HepG2 (cell line): ENCODE results near the gene SSU72. TPM values are rescaled to one million over a fixed set of nuclear protein-coding genes. Genes with fewer than 3 reads are reported as not detected.

Source experiments
- ATAC-seq: fragments of 200-7000 bp; cut with Tn5 transposase; 3 replicates; pipeline ENCODE4 v1.9.1; 2020; ENCODE audit warnings: mild to moderate bottlenecking, moderate library complexity
- BruUV-seq: library from RNA; stranded (reverse); fragments of 400-500 nt; replicated peaks from 2 replicates; lab custom pipeline; 2021; lab: Mats Ljungman, UMichigan
- CTCF ChIA-PET: fragments of 300-600 bp; formaldehyde crosslinking; extraction: SDS; loops from one replicate; lab custom pipeline; 2021; ENCODE audit warnings: low total read pairs, inconsistent platforms, low intra/inter-chr PET ratio; lab: Yijun Ruan, JAX
- POLR2A ChIA-PET: fragments of 350-600 bp; sonication (Branson Sonifier 250); formaldehyde crosslinking; loops from one replicate; lab custom pipeline; 2020; ENCODE audit warnings: antibody characterized with exemption, inconsistent platforms; lab: Yijun Ruan, JAX
- DNase-seq: peaks from one replicate; pipeline ENCODE4 v3.0.0-alpha.2; 2015; ENCODE audit warnings: low spot score
- FAIRE-seq: peaks from 3 replicates; lab custom pipeline; 2011; peaks lifted over from hg19 to GRCh38; lab: Jason Lieb, UNC
- H2AFZ ChIP-seq: one replicate; pipeline ENCODE4 v1.6.1; 2011; ENCODE audit warnings: low read length, inconsistent platforms
- H3K27ac ChIP-seq: fragments of 300-600 bp; 3 replicates; pipeline ENCODE4 v1.8.0; 2011; ENCODE audit warnings: mixed run types, mild to moderate bottlenecking, mixed read lengths, low read length, inconsistent platforms; ENCODE audit not compliant: insufficient read depth; ENCODE audit errors: extremely low read length
- H3K27me3 ChIP-seq, 2 experiments: fragments of 200-600 bp in 1 of 2; 2 replicates in 1 of 2; 3 replicates in 1 of 2; pipeline versions ENCODE4 v1.6.0 to v1.8.0; 2011; ENCODE audit warnings: low read length in 2 of 2, mild to moderate bottlenecking in 2 of 2, moderate library complexity in 2 of 2, inconsistent platforms in 1 of 2; ENCODE audit not compliant: insufficient read depth in 2 of 2, control insufficient read depth in 1 of 2
- H3K36me3 ChIP-seq, 2 experiments: fragments of 200-600 bp in 1 of 2; replicated peaks in 1 of 2; 2 replicates in 1 of 2; 3 replicates in 1 of 2; pipeline versions ENCODE4 v1.5.1 to v1.8.0; 2011; ENCODE audit warnings: low read length in 2 of 2, inconsistent platforms in 1 of 2; ENCODE audit not compliant: insufficient read depth in 2 of 2, control insufficient read depth in 1 of 2
- H3K4me1 ChIP-seq: 2 replicates; pipeline ENCODE4 v1.5.1; 2012; ENCODE audit warnings: low read length, inconsistent platforms; ENCODE audit not compliant: insufficient read depth
- H3K4me2 ChIP-seq: 2 replicates; pipeline ENCODE4 v1.6.0; 2011; ENCODE audit warnings: low read depth, low read length, inconsistent platforms
- H3K4me3 ChIP-seq, 3 experiments: fragments of 200-600 bp in 1 of 3; sonication (generic), shearing (Covaris generic) in 1 of 3; replicated peaks in 1 of 3; 2 replicates each; pipeline ENCODE4 v1.5.1; 2011 to 2016; ENCODE audit warnings: low read length in 3 of 3, inconsistent platforms in 2 of 3, low read depth in 2 of 3, mild to moderate bottlenecking in 2 of 3, control low read depth in 1 of 3, mixed read lengths in 1 of 3; ENCODE audit not compliant: insufficient read depth in 1 of 3
- H3K79me2 ChIP-seq: one replicate; pipeline ENCODE4 v1.6.1; 2011; ENCODE audit warnings: low read length, inconsistent platforms; ENCODE audit not compliant: insufficient read depth
- H3K9ac ChIP-seq: 2 replicates; pipeline ENCODE4 v1.6.0; 2011; ENCODE audit warnings: mild to moderate bottlenecking, low read depth, low read length, inconsistent platforms; ENCODE audit not compliant: insufficient read depth
- H3K9me3 ChIP-seq: 2 replicates; pipeline ENCODE4 v1.5.1; 2012; ENCODE audit warnings: mild to moderate bottlenecking, low read length
- H4K20me1 ChIP-seq: 2 replicates; pipeline ENCODE4 v1.6.0; 2011; ENCODE audit warnings: inconsistent platforms, mild to moderate bottlenecking, low read length, moderate library complexity; ENCODE audit not compliant: insufficient read depth
- CREB1 ChIP-seq, 2 experiments: fragments of 450-650 bp in 1 of 2; IDR thresholded peaks; 2 replicates each; pipeline ENCODE4 v1.6.1; 2016 to 2017; ENCODE audit warnings: control low read depth in 1 of 2, mild to moderate bottlenecking in 1 of 2, missing compliant biosample characterization in 1 of 2, missing genetic modification characterization in 1 of 2
- CSRNP2 ChIP-seq: sonication (generic); formaldehyde crosslinking; conservative IDR thresholded peaks from 2 replicates; pipeline ENCODE4 v1.8.0; 2022; ENCODE audit warnings: low read depth, missing genetic modification reagents
- DPF2 ChIP-seq: sonication (generic); formaldehyde crosslinking; IDR thresholded peaks from 2 replicates; pipeline ENCODE4 v1.4.0; 2020; ENCODE audit warnings: mild to moderate bottlenecking, low read depth, missing genetic modification reagents, borderline replicate concordance
- GPBP1L1 ChIP-seq: sonication (generic); formaldehyde crosslinking; IDR thresholded peaks from 2 replicates; pipeline ENCODE4 v1.5.0; 2020; ENCODE audit warnings: mild to moderate bottlenecking, missing genetic modification reagents
- HIVEP1 ChIP-seq: sonication (generic); formaldehyde crosslinking; IDR thresholded peaks from 2 replicates; pipeline ENCODE4 v1.4.0; 2020; ENCODE audit warnings: mild to moderate bottlenecking, missing genetic modification reagents
- KLF9 ChIP-seq: IDR thresholded peaks from 2 replicates; pipeline ENCODE4 v1.6.1; 2016; ENCODE audit warnings: low read depth
- MXI1 ChIP-seq: IDR thresholded peaks from 3 replicates; pipeline ENCODE4 v1.6.1; 2012; ENCODE audit warnings: low read depth, low read length, inconsistent platforms, borderline replicate concordance
- SOX5 ChIP-seq: IDR thresholded peaks from 2 replicates; pipeline ENCODE4 v1.6.1; 2016; ENCODE audit warnings: borderline replicate concordance
- ZNF274 ChIP-seq: sonication (generic); formaldehyde crosslinking; IDR thresholded peaks from 2 replicates; pipeline ENCODE4 v1.5.1; 2020; ENCODE audit warnings: mild to moderate bottlenecking, missing genetic modification reagents
- ZNF326 ChIP-seq: sonication (generic); formaldehyde crosslinking; IDR thresholded peaks from 2 replicates; pipeline ENCODE4 v1.4.0; 2020; ENCODE audit warnings: missing genetic modification reagents, borderline replicate concordance
- ZSCAN25 ChIP-seq: sonication (generic); formaldehyde crosslinking; IDR thresholded peaks from 2 replicates; pipeline ENCODE4 v1.8.0; 2022; ENCODE audit warnings: mild to moderate bottlenecking, missing genetic modification reagents
- WGBS: methylation state at CpG from one replicate; pipeline ENCODE4 v1.1.6; 2017; ENCODE audit warnings: low lambda C conversion rate; 5-methylcytosine and 5-hydroxymethylcytosine counted together
- in situ Hi-C: cut with HindIII; loops from 2 replicates; pipeline ENCODE4 v1.10.0; 2017; ENCODE audit warnings: low pct_unique_long_range_greater_than_20kb; ENCODE audit not compliant: extremely low pct_ligation_motif_present
- intact Hi-C: fragments of 100-400 bp; cut with micrococcal nuclease; formaldehyde crosslinking; loops from one replicate; pipeline ENCODE4 v1.10.0; 2022; ENCODE audit not compliant: unreplicated experiment
- polyA plus RNA-seq, 8 experiments: library from polyadenylated mRNA; depleted of rRNA in 3 of 8; stranded (reverse) in 7 of 8; unstranded in 1 of 8; fragments of >200 nt; fragmentation: Illumina TruSeq in 4 of 8; extraction: Trizol in 4 of 8; gene quantifications; 2 replicates each; pipeline versions ENCODE4 v1.2.1 to v1.2.3, GENCODE V29; 2011 to 2016; ENCODE audit warnings: low read depth in 4 of 8, missing spikeins in 1 of 8, mixed read lengths in 1 of 8; ENCODE audit not compliant: insufficient read depth in 1 of 8
- total RNA-seq, 5 experiments: library from RNA; depleted of rRNA; stranded (reverse); fragments of >200 nt; fragmentation: Illumina TruSeq; extraction: Trizol; gene quantifications; 2 replicates each; pipeline ENCODE4 v1.2.3, GENCODE V29; 2016; ENCODE audit warnings: low read depth in 1 of 5

SSU72 gene
- total and polyA plus RNA-seq, 2 of the 13 experiments (the other 11 are each of a cell fraction or from before 2014, with no cell fraction given): 42.8 to 67.1 TPM

- CTCF ChIA-PET: no interaction called here
Measured at GRCh38 chr1:1583347-1584010, 8.8 kb upstream of the SSU72 start.

More at GRCh38 chr1:1583347-1584010, 8.8 kb upstream of the SSU72 start:
- H3K79me2 ChIP-seq: no peaks in the 10 kb centered on the region
- H3K36me3 ChIP-seq: no peaks in the 10 kb centered on the region
- H3K4me3 ChIP-seq: no peak overlapping the region
- H2AFZ ChIP-seq: no peak overlapping the region
- no TSS peak for BruUV-seq
- no peak for TF ChIP-seq KLF9
- no peak for TF ChIP-seq CSRNP2
- no peak for TF ChIP-seq CREB1 (IDR thresholded peaks at IDR 0.05)
- TF ChIP-seq CREB1 (CRISPR knock-in tag; IDR thresholded peaks at IDR 0.05): no peak
- no peak for TF ChIP-seq ZNF326 (CRISPR knock-in tag)
- no peak for TF ChIP-seq MXI1
- no peak for TF ChIP-seq HIVEP1 (CRISPR knock-in tag)
- TF ChIP-seq ZNF274: no peak
- no peak for TF ChIP-seq DPF2
- no peak for TF ChIP-seq GPBP1L1 (CRISPR knock-in tag)
- TF ChIP-seq ZSCAN25 (CRISPR knock-in tag): no peak
- no peak for TF ChIP-seq SOX5 (CRISPR knock-in tag)
- 30% methylated on average over 9 of the region's 23 CpGs for WGBS
- no peak overlapping the region for H3K9ac ChIP-seq
- intact Hi-C loops: no loop called here
- H3K27ac ChIP-seq: no peak overlapping the region
- no peaks in the 10 kb centered on the region for H4K20me1 ChIP-seq
- H3K27me3 ChIP-seq: peaks cover 4 to 23% of the 10 kb centered on the region in 2 experiments; a peak in 3 of 5 replicates
- no peaks in the 10 kb centered on the region for H3K9me3 ChIP-seq
- POLR2A ChIA-PET: no interaction called here
- H3K4me1 ChIP-seq: peaks cover 32% of the 10 kb centered on the region
- no peak overlapping the region for H3K4me2 ChIP-seq
- in situ Hi-C loops: no loop called here
- peak; percentile 17; the same call in 1 of the 3 replicates for ATAC-seq
- DNase-seq: no peak
- FAIRE-seq: no peak
